CD4-positive, alpha-beta T cell (primary cell): ENCODE results near the gene AMBN. TPM values are rescaled to one million over a fixed set of nuclear protein-coding genes. Genes with fewer than 3 reads are reported as not detected.
A peak's percentile ranks its signal among the peaks of the same experiment; 100 is the strongest.

Source experiments
- ATAC-seq: fragments of 200-7000 bp; cut with Tn5 transposase; one replicate; pipeline ENCODE4 v1.10.0; 2022; ENCODE audit warnings: mild to moderate bottlenecking; ENCODE audit not compliant: poor library complexity
- CTCF ChIA-PET: fragments of 350-600 bp; sonication (Branson Sonifier 250); formaldehyde crosslinking; loops from one replicate; lab custom pipeline; 2021; ENCODE audit warnings: antibody characterized with exemption, inconsistent platforms; lab: Charles Lee
- POLR2A ChIA-PET: fragments of 350-600 bp; sonication (Branson Sonifier 250); formaldehyde crosslinking; loops from one replicate; lab custom pipeline; 2021; ENCODE audit warnings: antibody characterized with exemption, inconsistent platforms; lab: Charles Lee
- DNase-seq, 14 experiments: peaks; one replicate each; pipeline ENCODE4 v3.0.0-alpha.2; 2013 to 2020; ENCODE audit warnings: mixed read lengths in 2 of 14
- H3K27ac ChIP-seq, 2 donors: one replicate each; pipeline versions ENCODE4 v1.5.1 to v1.7.0; 2013; ENCODE audit warnings: low read length in 2 of 2, low read depth in 1 of 2, mild to moderate bottlenecking in 1 of 2
- H3K27me3 ChIP-seq, 2 experiments: 1 replicate in 1 of 2; 2 replicates in 1 of 2; pipeline versions ENCODE4 v1.6.1 to v1.7.0; 2013; ENCODE audit warnings: low read length in 2 of 2, control low read depth in 1 of 2, mild to moderate bottlenecking in 1 of 2, moderate library complexity in 1 of 2; ENCODE audit not compliant: insufficient read depth in 2 of 2, control insufficient read depth in 1 of 2
- H3K36me3 ChIP-seq: one replicate; pipeline ENCODE4 v1.6.1; 2013; ENCODE audit warnings: low read length, control low read depth; ENCODE audit not compliant: insufficient read depth
- H3K4me1 ChIP-seq: one replicate; pipeline ENCODE4 v1.6.1; 2013; ENCODE audit warnings: low read length, control low read depth; ENCODE audit not compliant: insufficient read depth
- H3K4me3 ChIP-seq: one replicate; pipeline ENCODE4 v1.5.1; 2013; ENCODE audit warnings: mild to moderate bottlenecking, low read length, moderate library complexity
- H3K9me3 ChIP-seq, 2 experiments: 1 replicate in 1 of 2; 2 replicates in 1 of 2; pipeline versions ENCODE4 v1.6.1 to v1.7.0; 2013; ENCODE audit warnings: low read length in 2 of 2, mild to moderate bottlenecking in 2 of 2, control low read depth in 1 of 2, moderate library complexity in 1 of 2; ENCODE audit not compliant: control insufficient read depth in 1 of 2, insufficient read depth in 1 of 2
- H3K27ac Mint-ChIP-seq: one replicate; pipeline ENCODE4 v1.8.0; 2020; ENCODE audit warnings: mixed read lengths
- H3K27me3 Mint-ChIP-seq: one replicate; pipeline ENCODE4 v1.8.0; 2021; ENCODE audit warnings: mixed read lengths
- H3K36me3 Mint-ChIP-seq: one replicate; pipeline ENCODE4 v1.8.0; 2021; ENCODE audit warnings: low read depth, mixed read lengths
- H3K4me1 Mint-ChIP-seq: one replicate; pipeline ENCODE4 v1.8.0; 2021; ENCODE audit warnings: low read depth, mixed read lengths
- H3K4me3 Mint-ChIP-seq: one replicate; pipeline ENCODE4 v1.8.0; 2020; ENCODE audit warnings: mild to moderate bottlenecking, mixed read lengths
- H3K9me3 Mint-ChIP-seq: one replicate; pipeline ENCODE4 v1.8.0; 2020; ENCODE audit warnings: mixed read lengths
- intact Hi-C, 2 experiments: fragments of 100-400 bp; cut with DNase I in 1 of 2; cut with micrococcal nuclease in 1 of 2; formaldehyde crosslinking; loops; one replicate each; pipeline versions ENCODE4 v1.15.1 to v1.9.0; 2023 to 2025; cut with DNase I, micrococcal nuclease
- total RNA-seq, 174 experiments: library from RNA in 2 of 174; stranded (reverse) in 2 of 174; gene quantifications; one replicate each; pipeline ENCODE4 v1.2.3 and lab custom pipeline; 2021 to 2026
- TF ChIP-seq, protein P1 (sequence below): fragments of 200-600 bp; IDR thresholded peaks from one replicate; pipeline ENCODE4 v1.8.0; 2022; ENCODE audit warnings: antibody characterized with exemption, mild to moderate bottlenecking

The AMBN gene
- total RNA-seq, 2 experiments from 2014 or later, result not detected

DNA sequence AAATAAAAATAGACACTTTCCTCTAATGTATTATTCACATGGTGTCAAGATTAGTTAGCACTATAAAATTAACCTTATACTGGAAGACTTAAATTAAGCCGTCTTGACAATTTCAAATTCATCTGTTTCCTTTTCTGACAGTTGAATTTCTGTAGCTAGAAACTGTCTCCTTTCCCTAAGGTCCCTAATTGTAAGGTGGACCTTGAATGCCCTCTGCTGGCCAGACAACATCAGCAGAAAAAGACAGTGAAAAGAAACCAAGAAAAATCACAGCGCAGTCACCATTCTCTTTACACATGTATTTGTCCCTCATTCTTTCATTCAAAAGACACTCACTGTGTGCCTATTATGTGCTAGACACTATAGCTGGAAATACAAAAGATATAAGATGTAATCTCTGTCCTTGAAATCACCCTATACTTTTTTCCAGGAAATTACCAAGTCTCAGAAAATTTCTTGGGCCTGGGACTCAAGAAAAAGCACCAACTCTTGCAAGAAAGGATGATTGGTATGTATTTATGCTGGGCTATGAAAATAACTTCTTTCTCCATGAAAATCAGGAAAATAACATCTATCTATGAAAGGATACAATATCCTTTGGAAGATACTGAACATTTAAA is 32.7 kb upstream of the AMBN start:
- DNase-seq (peak in 11 of 14 experiments; percentile 3 to 57 (median 17)), ATAC-seq (no peak)
- Mint-ChIP-seq H3K27ac (no peak overlapping the region), H3K36me3 (no peaks in the 10 kb centered on the region), H3K4me1 (peaks cover 6% of the 10 kb centered on the region), H3K27me3 (no peaks in the 10 kb centered on the region), H3K4me3 (no peak overlapping the region), H3K9me3 (no peaks in the 10 kb centered on the region)
- no peak overlapping the region for H3K4me3 ChIP-seq
- intact Hi-C loops, result no loop called here
- H3K4me1 ChIP-seq, result no peaks in the 10 kb centered on the region
- no peaks in the 10 kb centered on the region for H3K9me3 ChIP-seq
- ChIA-PET CTCF (interaction anchor here (1.2 kb wide), 1 partner anchor 9 kb away, joined by 4 read pairs; no protein-coding TSS in a partner anchor), POLR2A (no interaction called here)
- no peak overlapping the region for H3K27ac ChIP-seq
- no peaks in the 10 kb centered on the region for H3K27me3 ChIP-seq
- H3K36me3 ChIP-seq, result no peaks in the 10 kb centered on the region
- TF ChIP-seq, protein P1, sequence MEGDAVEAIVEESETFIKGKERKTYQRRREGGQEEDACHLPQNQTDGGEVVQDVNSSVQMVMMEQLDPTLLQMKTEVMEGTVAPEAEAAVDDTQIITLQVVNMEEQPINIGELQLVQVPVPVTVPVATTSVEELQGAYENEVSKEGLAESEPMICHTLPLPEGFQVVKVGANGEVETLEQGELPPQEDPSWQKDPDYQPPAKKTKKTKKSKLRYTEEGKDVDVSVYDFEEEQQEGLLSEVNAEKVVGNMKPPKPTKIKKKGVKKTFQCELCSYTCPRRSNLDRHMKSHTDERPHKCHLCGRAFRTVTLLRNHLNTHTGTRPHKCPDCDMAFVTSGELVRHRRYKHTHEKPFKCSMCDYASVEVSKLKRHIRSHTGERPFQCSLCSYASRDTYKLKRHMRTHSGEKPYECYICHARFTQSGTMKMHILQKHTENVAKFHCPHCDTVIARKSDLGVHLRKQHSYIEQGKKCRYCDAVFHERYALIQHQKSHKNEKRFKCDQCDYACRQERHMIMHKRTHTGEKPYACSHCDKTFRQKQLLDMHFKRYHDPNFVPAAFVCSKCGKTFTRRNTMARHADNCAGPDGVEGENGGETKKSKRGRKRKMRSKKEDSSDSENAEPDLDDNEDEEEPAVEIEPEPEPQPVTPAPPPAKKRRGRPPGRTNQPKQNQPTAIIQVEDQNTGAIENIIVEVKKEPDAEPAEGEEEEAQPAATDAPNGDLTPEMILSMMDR, result peak; percentile 74

DNA sequence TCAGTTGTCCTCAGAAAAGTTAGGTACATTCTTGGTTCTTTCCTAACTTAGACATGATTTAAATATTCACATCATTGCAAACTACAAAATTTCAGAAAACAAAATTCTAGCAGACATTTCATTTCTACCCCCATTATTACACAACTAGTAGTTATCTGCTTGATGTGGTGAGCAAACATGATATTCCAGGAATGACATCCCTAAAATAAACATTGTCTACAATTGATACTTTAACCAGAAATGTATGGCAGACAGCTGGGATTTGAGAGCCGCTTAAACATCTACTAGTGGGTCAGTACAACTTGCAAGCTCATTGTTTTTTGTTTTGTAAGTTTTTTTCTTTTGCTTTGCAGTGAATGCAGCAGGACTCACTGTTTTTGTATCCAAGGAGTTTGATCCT is 32.1 kb upstream of the AMBN start:
- Histone ChIP-seq H3K27me3 (no peaks in the 10 kb centered on the region), H3K4me1 (no peaks in the 10 kb centered on the region), H3K27ac (no peak overlapping the region), H3K36me3 (no peaks in the 10 kb centered on the region), H3K4me3 (no peak overlapping the region), H3K9me3 (no peaks in the 10 kb centered on the region)
- ATAC-seq (no peak), DNase-seq (no peak)
- CTCF ChIA-PET, result interaction anchor here (1.2 kb wide), 1 partner anchor 8 kb away, joined by 4 read pairs; no protein-coding TSS in a partner anchor
- POLR2A ChIA-PET, result no interaction called here
- TF ChIP-seq, protein P1, result no peak
- H3K4me3 Mint-ChIP-seq, result no peak overlapping the region
- H3K9me3 Mint-ChIP-seq, result no peaks in the 10 kb centered on the region
- no peaks in the 10 kb centered on the region for H3K36me3 Mint-ChIP-seq
- H3K4me1 Mint-ChIP-seq, result peaks cover 6% of the 10 kb centered on the region
- intact Hi-C loops, result no loop called here
- no peak overlapping the region for H3K27ac Mint-ChIP-seq
- H3K27me3 Mint-ChIP-seq, result no peaks in the 10 kb centered on the region

DNA sequence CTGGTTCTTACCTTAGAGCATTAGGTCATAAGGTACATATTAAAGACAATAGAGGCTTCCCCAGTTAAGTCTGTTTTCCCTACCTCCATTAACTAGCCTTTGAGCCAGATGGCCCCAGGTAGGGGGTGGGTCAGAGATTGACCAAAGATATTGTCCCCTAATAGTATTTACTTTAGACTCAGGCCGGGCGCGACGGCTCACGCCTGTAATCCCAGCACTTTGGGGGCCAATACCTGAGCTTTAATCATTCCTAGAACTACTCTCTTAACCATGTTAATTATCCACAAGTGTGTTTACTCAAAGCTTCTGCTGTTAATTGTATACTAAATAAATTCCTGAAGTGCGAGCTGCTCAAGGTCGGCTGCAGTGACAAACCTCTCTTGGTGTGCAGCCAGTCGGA is 28.0 kb upstream of the AMBN start:
- no peaks in the 10 kb centered on the region for H3K36me3 ChIP-seq
- Mint-ChIP-seq H3K27me3 (no peaks in the 10 kb centered on the region), H3K9me3 (no peaks in the 10 kb centered on the region), H3K4me3 (no peak overlapping the region), H3K27ac (no peak overlapping the region), H3K4me1 (peaks cover 5% of the 10 kb centered on the region), H3K36me3 (no peaks in the 10 kb centered on the region)
- H3K27ac ChIP-seq, result no peak overlapping the region
- DNase-seq, result no peak
- no peaks in the 10 kb centered on the region for H3K27me3 ChIP-seq
- no peaks in the 10 kb centered on the region for H3K9me3 ChIP-seq
- TF ChIP-seq, protein P1, result no peak
- ChIA-PET POLR2A (no interaction called here), CTCF (no interaction called here)
- no peaks in the 10 kb centered on the region for H3K4me1 ChIP-seq
- intact Hi-C loops, result no loop called here
- H3K4me3 ChIP-seq, result no peak overlapping the region
- ATAC-seq, result no peak
